ENCODE data around the gene MYH14.
"Not testable (repeated sequence)": the region's sequence is repeated elsewhere in the genome, so short reads cannot be mapped to it uniquely, and the experiment has no call there.

MYH14 gene

DNA sequence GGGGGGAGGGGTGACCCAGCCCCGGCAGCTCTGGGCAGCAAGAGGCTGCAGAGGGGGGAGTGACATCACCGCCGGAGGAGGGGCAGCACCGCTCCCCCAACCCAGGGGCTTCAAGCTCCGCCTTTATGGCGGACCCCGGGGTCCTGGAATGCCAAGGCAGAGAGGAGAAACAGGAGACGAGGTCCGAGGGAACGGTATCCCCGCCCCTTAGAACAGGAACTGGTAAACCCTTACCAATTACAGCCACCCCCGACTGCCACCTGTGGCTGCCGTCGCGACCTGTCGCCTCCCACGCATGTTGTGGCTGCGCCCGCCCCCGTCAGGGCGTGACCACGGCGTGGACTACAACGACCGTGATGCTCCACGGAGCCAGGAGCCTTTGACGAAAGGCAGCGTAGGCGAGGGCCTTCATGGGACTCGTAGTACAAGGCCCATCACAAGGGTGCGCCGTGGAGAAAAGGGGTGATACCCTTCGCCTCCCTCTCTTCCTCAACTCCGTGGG is 129.9 kb downstream of the MYH14 start:
- DNase-seq (ENCODE audit: low read depth) = peak; percentile 83

DNA sequence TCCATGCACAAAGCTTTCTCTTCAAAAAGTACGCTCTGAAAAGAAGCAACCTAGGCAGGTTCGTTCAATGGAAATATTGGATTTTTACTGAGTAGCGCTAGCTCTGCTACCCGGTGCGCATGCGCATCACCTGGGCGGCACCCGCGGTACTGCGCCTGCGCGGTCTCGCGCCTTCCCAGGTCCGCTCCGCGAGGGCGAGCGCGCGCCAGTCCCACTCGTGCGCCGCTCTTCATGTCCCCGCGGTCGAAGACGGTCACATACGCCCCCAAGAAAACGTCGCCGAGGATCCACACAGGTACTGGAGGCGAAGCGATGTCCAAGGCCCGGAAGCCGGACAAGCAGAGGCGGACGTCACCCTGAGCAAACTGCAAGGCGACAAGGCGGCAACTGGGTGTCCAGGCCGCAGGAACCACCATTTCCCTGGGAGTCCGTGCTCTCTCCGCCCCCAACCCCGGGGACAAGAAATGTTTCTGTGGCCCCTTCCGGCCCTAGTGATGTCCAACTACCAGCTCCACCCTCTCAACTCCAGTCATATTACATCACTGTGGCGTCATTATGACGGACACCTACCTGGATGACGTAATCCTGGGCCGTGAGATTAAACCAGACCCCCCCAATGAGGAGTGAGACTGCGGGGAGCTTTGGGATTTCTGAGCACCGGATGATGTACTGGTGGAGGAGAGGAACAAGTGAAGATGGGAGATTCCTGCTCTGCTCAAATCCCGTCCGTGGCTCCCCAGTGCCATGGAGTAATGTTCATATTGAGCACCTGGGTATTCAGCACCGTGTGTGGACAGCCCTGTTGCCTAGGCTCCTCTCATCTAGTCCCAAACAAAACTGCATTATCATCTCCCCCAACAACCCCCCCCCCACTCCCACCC is 130.6 kb downstream of the MYH14 start:
- peak; percentile 71 for DNase-seq (ENCODE audit: low read depth)

DNA sequence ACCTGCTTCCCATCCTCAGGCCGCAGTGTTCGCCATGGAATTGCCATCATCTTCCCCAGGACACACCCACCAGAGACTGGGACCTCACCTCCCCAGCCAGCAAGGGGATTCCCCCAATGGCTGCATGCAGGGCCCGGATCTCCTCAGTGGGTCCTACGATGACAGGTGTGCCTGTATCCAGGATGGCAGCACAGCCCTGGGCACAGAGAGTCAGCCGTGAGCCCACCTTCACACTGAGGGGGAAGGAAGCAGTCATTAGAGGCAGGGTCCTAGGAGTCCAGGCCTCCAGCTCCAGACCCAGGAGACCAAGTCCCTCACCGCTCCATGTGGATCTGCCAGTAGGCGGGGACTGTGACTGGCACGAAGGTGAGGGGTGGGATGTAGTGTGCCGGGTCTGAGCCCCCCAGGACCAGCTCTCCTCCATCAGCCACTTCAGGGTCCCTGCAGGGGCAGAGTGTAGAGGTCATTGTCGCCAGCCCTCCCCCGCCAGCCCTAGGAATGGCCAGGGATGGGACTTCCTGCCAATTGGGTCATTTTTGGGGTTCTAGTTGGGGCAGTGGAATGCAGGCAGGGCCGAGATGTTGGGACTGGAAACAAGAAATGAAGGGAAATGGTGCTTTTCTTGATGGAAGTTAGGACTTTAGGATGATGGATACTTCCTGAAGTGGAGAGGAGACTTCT is 131.5 kb downstream of the MYH14 start:
- no peak for DNase-seq (ENCODE audit: low read depth)

DNA sequence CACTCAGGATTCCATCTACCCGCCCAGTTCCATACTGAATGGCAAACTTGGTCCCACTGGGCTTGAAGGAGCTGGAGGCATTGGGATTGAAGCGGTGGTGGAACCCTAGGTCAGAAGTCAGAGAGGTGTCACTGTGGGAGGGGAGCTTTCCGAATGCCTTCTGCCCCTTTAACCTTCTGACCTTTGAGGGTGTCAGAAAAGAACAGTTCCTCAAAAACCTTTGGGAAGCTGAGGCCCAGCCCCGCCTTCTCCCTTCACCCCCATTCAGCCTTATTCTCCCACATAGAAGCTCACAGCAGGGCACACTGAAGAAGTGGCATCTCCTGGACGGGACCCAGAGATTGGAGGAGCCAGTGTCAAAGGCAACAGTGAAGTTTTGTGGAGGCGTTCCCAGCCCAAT is 133.6 kb downstream of the MYH14 start:
- DNase-seq (ENCODE audit: low read depth) = not testable (repeated sequence)

DNA sequence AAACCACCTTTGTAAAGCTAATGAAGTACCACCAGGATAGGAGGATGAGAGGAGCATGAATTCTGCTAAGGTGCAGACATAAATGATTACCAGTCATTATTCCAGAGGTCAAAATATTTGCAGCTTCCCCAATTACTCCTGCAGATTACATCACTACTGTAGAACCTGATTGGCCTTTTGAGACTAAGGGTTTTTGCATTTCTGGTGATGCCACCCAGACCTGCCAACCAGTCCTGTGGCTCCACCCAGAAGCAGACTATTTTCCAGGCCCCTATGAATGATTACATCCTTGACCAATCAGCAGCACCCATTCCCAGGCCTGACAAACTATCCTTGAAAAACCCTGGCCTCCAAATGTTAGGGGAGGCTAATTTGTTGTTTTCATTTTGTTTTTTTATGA is 136.9 kb downstream of the MYH14 start:
- no peak for DNase-seq (ENCODE audit: low read depth)

DNA sequence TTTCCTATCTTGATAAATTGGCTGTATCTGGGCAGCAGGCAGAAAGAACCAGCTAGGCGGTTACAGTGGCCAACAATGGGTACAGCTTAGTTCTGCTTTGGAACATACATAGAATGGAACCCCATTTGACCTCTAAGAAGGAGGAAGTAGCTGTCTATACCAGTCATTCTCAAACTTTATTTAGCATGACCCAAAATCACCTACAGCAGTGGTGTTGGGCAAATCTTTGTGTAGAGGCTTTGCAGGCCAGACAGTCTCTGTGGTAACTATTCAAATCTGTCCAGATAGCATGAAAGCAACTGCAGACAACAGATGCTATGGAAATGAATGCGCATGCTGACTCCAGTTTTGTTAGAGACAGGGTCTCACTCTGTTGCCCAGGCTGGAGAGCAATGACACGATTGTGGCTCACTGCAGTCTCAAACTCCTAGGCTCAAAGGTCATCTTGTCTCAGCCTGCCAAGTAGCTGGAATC is 137.7 kb downstream of the MYH14 start:
- DNase-seq (ENCODE audit: low read depth) = no peak

DNA sequence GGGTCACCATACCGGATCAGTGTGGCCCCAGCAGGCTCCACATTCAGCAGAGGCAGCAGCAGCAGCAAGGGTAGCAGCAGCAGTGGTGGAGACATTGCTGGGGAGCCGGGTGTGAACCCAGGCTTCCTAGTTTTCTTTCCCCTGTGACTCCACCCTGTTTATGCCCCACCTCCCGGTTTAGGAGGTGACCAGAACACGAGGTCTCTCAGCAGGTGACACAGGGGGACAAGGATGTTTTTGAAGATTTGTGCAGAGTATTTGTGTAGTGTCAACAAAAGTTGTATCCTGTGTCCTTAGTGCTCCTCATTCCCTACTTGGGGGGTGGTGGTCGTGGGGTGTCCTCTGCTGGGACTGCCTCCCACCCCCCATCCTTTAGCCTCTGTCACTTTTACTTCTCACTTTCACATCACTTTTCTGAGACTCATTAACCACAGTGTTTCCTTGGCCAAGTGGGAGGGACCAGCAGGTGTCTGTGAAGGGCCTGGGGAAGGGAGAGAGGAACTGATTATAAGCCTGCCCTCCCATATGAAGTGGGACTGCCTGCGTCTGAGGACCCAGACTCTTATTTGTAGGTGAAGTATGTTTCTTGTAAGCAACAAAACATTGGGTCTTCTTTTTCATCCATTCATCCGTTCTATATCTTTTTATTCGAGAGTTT is 141.4 kb downstream of the MYH14 start:
- DNase-seq (ENCODE audit: low read depth) = no peak

DNA sequence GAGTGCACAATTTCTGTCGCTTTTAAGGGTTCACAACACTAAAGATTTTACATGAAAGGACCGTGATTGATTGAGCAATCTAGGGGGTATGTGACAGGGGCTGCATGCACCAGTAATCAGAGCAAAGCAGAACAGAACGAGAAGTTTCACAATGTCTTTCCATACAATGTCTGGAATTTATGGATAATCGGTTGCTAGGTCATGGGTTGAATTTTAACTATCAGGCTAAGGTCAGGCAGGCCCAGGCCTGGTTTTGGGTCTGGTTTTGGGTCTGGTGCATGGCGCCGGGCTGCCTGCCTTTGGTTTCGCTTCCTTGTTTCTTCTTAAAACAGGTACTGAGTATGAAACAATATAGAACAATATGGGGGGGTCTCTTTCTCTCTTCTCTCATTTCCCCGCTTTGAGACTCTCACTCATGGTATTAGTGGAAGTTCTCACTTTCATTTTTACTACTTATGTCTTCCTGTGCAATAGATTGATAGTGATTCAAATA is 143.7 kb downstream of the MYH14 start:
- DNase-seq (ENCODE audit: low read depth) = not testable (repeated sequence)

DNA sequence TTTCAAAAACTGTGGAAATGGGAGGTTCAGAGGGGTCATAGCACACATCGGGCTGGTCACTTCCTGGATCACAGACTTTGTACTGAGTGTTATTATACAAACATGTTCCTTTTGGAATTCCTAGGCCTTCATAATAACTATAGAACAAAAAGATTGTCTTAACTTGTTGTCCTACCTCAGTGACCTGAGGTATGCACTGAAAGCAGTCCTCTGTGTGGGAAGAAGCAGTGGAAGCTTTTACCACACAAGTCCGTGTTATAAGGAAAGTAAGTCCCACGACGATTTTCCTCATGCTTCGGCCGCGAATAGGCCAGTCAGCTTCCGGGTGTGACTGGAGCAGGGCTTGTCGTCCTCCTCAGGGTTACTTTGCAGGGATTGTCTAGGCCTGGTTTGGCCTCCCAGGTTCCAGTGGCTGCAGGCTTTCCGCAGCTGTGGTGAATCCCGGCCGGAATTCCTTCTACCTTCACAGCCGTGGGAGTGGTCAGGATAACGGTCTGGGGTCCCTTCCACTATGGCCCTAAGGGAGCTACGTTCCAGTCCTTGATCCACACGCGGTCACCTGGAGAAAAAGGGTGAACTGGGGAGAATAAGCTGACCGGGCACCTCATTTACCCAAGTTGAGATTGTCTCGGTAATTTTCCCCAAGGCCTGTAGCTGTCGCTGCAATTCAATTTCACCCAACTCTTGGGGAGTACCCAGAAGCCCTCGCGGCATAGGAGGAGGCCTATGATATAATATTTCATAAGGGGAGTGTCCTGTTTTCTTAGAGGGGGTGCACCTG is 146.0 kb downstream of the MYH14 start:
- DNase-seq (ENCODE audit: low read depth) = no peak

DNA sequence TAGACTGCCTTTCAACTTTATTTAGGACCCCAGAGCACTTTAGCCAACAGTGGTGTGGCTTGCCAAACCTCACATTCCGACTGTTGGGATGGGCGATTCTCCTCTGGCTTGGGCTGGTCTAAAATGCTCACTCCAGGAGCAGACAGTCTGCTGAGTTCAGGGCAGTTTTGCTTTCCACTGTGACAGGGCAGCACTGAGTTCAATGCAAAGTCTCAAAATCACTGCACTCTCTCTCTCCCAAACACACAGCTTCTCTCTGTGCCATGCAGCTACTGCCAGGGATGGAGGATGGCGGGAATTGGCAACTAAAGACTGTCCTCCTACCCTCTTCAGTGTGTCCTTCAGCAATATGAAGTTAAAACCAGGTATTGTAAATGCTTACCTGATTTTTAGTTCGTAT is 148.8 kb downstream of the MYH14 start:
- DNase-seq (ENCODE audit: low read depth) = no peak

DNA sequence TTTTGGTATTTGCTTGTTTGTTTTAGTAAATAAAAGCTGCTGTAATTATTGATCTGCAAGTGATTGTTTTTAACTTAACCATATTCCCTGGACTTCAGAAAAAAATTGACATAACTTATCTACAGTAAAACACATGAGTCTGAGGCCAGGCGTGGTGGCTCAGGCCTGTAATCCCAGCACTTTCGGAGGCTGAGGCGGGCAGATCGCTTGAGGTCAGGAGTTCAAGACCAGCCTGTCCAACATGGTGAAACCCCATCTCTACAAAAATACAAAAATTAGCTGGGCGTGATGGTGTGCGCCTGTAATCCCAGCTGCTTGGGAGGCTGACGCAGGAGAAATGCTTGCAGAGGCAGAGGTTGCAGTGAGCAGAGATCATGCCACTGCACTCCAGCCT is 150.1 kb downstream of the MYH14 start:
- not testable (repeated sequence) for DNase-seq (ENCODE audit: low read depth)

DNA sequence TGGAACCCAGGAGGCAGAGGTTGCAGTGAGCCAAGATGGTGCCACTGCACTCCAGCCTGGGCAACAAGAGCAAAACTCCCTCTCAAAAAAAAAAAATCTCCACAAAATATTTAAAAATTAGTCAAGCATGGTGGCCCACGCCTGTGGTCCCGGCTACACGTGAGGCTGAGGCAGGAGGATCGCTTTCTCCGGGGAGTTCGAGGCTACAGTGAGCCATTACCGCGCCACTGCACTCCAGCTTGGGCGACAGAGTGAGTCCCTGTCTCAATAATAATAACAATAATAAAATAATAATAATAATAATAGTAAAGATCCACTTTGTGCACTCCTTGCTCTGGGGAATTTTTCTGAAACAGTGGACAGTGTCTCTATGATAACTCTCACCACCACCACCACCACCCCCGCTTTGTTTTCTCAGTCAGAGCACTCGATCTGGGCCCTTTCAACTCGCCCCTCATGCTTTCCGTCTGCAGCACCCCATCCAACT is 153.3 kb downstream of the MYH14 start:
- DNase-seq (ENCODE audit: low read depth) = no peak

DNA sequence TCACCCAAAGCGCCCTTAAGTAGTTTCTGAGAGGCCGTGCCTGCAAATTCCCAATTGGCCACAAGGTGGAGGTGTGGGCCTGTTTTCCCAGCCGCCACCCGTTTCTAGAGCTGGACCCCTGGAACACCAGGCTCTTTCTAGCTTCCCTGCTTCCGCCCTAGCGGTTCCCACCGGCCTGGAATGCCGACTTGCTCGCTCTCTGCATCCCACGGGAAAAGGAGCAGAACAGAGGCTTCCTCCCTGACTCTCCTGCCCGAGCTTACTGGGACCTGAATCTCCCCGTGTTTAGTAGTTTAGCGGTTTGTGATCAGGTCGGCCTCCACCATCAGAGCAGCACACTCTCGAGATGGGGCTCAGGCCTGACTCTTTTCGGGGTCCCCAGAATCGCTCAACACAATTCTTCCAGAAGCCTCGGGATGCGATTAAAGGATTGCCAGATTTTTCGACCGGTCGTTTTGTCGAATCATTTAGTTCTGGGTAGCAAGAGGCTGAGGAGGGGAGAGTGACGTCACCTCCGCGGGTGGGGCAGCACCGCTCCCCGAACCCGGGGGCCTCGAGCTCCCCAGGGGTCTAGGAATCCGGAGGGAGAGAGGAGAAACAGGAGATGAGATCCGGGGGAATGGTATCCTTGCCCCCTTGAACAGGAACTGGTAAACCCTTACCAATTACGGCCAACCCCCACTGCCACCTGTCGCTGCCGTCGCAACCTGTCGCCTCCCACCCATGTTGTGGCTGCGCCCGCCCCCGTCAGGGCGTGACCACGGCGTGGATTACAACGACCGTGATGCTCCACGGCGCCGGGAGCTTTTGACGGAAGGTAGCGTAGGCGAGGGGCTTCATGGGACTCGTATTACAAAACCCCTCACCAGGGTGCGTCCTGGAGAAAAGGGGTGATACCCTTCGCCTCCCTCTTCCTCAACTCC is 154.0 kb downstream of the MYH14 start:
- DNase-seq (ENCODE audit: low read depth) = peak; percentile 82

DNA sequence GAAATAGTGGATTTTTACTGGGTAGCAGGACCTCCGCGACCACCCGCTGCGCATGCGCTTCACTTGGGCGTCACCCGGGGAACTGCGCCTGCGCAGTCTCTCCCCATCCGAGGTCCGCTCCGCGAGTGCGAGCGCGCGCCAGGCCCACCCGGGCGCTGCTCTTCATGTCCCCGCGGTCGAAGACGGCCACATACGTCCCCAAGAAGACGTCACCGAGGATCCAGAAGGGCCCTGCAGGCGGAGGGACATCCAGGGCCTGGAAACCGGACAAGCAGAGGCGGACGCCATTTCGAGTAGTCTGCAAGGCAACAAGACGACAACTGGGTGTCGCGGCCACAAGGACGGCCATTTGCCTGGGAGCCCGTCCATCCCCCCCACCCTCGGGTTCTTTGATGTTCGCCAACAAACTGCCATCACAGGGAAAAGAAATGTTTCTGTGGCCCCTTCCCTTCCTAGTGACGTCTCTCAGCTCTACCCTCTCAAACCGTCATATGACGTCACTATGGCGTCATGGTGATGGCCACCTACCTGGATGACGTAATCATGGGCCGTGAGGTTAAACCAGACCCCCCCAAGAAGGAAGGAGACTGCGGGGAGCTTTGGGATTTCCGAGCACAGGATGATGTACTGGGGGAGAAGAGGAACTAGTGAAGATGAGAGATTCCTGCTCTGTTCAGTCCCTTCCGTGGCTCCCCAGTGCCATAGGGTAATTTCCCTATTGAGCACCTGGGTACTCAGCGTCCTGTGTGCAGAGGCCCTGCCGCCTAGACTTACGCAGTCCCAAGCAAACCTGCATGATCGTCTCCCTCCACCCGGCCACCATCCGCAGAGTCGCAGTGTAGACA is 155.3 kb downstream of the MYH14 start:
- DNase-seq (ENCODE audit: low read depth) = peak; percentile 59

DNA sequence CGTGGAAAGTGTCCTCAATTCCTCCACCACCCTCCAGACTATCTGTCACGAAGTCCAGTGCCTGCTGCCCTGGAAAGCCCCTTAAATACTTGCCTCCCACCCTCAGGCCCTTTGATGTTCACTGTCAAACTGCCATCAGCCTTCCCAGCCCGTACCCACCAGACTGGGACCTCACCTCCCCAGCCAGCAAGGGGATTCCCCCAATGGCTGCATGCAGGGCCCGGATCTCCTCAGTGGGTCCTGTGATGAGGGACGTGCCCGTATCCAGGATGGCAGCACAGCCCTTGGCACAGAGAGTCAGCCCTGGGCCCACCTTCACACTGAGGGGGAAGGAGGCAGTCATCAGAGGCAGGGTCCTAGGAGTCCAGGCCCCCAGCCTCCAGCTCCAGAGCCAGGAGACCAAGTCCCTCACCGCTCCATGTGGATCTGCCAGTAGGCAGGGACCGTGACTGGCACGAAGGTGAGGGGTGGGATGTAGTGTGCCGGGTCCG is 156.0 kb downstream of the MYH14 start:
- no peak for DNase-seq (ENCODE audit: low read depth)
